ENCODE data around the gene RAX. TPM values are rescaled to one million over a fixed set of nuclear protein-coding genes. Genes with fewer than 3 reads are reported as not detected.
A peak's percentile ranks its signal among the peaks of the same experiment; 100 is the strongest.
"Not testable (repeated sequence)": the region's sequence is repeated elsewhere in the genome, so short reads cannot be mapped to it uniquely, and the experiment has no call there.

RAX gene
- total RNA-seq, 1 experiment from 2014 or later: 18.3 TPM

GRCh38 chr18:59255491-59255890 is 17.8 kb downstream of the RAX start:
- H3K36me3 ChIP-seq (ENCODE audit: insufficient read depth, low read length, poor library complexity, severe bottlenecking); CTCF ChIA-PET; H3K4me3 ChIP-seq (ENCODE audit: low read depth, low read length, poor library complexity, severe bottlenecking); H3K27ac ChIP-seq (ENCODE audit: low read depth, low read length, poor library complexity, severe bottlenecking); H3K4me1 ChIP-seq (ENCODE audit: insufficient read depth, low read length, poor library complexity, severe bottlenecking); H3K27me3 ChIP-seq (replicated peaks; ENCODE audit: insufficient read depth, low read depth, low read length, poor library complexity); H3K9me3 ChIP-seq (ENCODE audit: low read depth, low read length, poor library complexity, severe bottlenecking); DNase-seq (ENCODE audit: low spot score); intact Hi-C loops (cut with micrococcal nuclease; ENCODE audit: unreplicated experiment); POLR2A ChIA-PET (ENCODE audit: low non-redundant PET); BruUV-seq (replicated peaks): not testable (repeated sequence)

GRCh38 chr18:59249199-59249774 is 24.0 kb downstream of the RAX start:
- H3K36me3 ChIP-seq (ENCODE audit: insufficient read depth, low read length, poor library complexity, severe bottlenecking): no peaks in the 10 kb centered on the region
- H3K9me3 ChIP-seq (ENCODE audit: low read depth, low read length, poor library complexity, severe bottlenecking): no peaks in the 10 kb centered on the region
- ChIA-PET CTCF (interaction anchor here (0.5 to 3.7 kb wide), 8 partner anchors 16 to 574 kb away, joined by 3 to 69 read pairs (median 4); no protein-coding TSS in a partner anchor), POLR2A (ENCODE audit: low non-redundant PET) (no interaction called here)
- TF ChIP-seq EZH2 (IDR thresholded peaks at IDR 0.05; ENCODE audit: borderline replicate concordance, low read depth, low read length, poor library complexity, severe bottlenecking): no peak
- peak; percentile 86 for TF ChIP-seq CTCF (conservative IDR thresholded peaks at IDR 0.05; ENCODE audit: low read depth, low read length)
- no TSS peak for BruUV-seq (replicated peaks)
- peaks cover 19% of the 10 kb centered on the region for H3K4me1 ChIP-seq (ENCODE audit: insufficient read depth, low read length, poor library complexity, severe bottlenecking)
- H3K27ac ChIP-seq (ENCODE audit: low read depth, low read length, poor library complexity, severe bottlenecking): peak overlapping the region; percentile 44
- intact Hi-C loops (cut with micrococcal nuclease; ENCODE audit: unreplicated experiment): loop anchor here (1.0 to 5.0 kb wide), 4 partner anchors 59 to 573 kb away; no protein-coding TSS in a partner anchor
- DNase-seq (ENCODE audit: low spot score): peak; percentile 94
- no peaks in the 10 kb centered on the region for H3K27me3 ChIP-seq (replicated peaks; ENCODE audit: insufficient read depth, low read depth, low read length, poor library complexity)
- no peak overlapping the region for H3K4me3 ChIP-seq (ENCODE audit: low read depth, low read length, poor library complexity, severe bottlenecking)

- H3K4me1 ChIP-seq (ENCODE audit: insufficient read depth, low read length, poor library complexity, severe bottlenecking): peaks cover 19% of the 10 kb centered on the region
- POLR2A ChIA-PET (ENCODE audit: low non-redundant PET): no interaction called here
- CTCF ChIA-PET: no interaction called here
- BruUV-seq (replicated peaks): no TSS peak
- intact Hi-C loops (cut with micrococcal nuclease; ENCODE audit: unreplicated experiment): loop anchor here (5.0 kb wide), 2 partner anchors 469 to 576 kb away; no protein-coding TSS in a partner anchor
- H3K36me3 ChIP-seq (ENCODE audit: insufficient read depth, low read length, poor library complexity, severe bottlenecking): no peaks in the 10 kb centered on the region
- no peak overlapping the region for H3K4me3 ChIP-seq (ENCODE audit: low read depth, low read length, poor library complexity, severe bottlenecking)
- TF ChIP-seq CTCF (conservative IDR thresholded peaks at IDR 0.05; ENCODE audit: low read depth, low read length) (no peak), EZH2 (IDR thresholded peaks at IDR 0.05; ENCODE audit: borderline replicate concordance, low read depth, low read length, poor library complexity, severe bottlenecking) (no peak)
- peak overlapping the region; percentile 67 for H3K27ac ChIP-seq (ENCODE audit: low read depth, low read length, poor library complexity, severe bottlenecking)
- no peaks in the 10 kb centered on the region for H3K9me3 ChIP-seq (ENCODE audit: low read depth, low read length, poor library complexity, severe bottlenecking)
- DNase-seq (ENCODE audit: low spot score): no peak
- no peaks in the 10 kb centered on the region for H3K27me3 ChIP-seq (replicated peaks; ENCODE audit: insufficient read depth, low read depth, low read length, poor library complexity)
These were observed 26.5 kb downstream of the RAX start for GRCh38 chr18:59246796-59247195.

- BruUV-seq (replicated peaks): no TSS peak
- no peak overlapping the region for H3K4me3 ChIP-seq (ENCODE audit: low read depth, low read length, poor library complexity, severe bottlenecking)
- ChIA-PET CTCF (no interaction called here), POLR2A (ENCODE audit: low non-redundant PET) (no interaction called here)
- H3K27ac ChIP-seq (ENCODE audit: low read depth, low read length, poor library complexity, severe bottlenecking): no peak overlapping the region
- no peaks in the 10 kb centered on the region for H3K27me3 ChIP-seq (replicated peaks; ENCODE audit: insufficient read depth, low read depth, low read length, poor library complexity)
- peaks cover 19% of the 10 kb centered on the region for H3K4me1 ChIP-seq (ENCODE audit: insufficient read depth, low read length, poor library complexity, severe bottlenecking)
- TF ChIP-seq CTCF (conservative IDR thresholded peaks at IDR 0.05; ENCODE audit: low read depth, low read length): no peak
- TF ChIP-seq EZH2 (IDR thresholded peaks at IDR 0.05; ENCODE audit: borderline replicate concordance, low read depth, low read length, poor library complexity, severe bottlenecking): no peak
- no peaks in the 10 kb centered on the region for H3K36me3 ChIP-seq (ENCODE audit: insufficient read depth, low read length, poor library complexity, severe bottlenecking)
- intact Hi-C loops (cut with micrococcal nuclease; ENCODE audit: unreplicated experiment): no loop called here
- DNase-seq (ENCODE audit: low spot score): no peak
- H3K9me3 ChIP-seq (ENCODE audit: low read depth, low read length, poor library complexity, severe bottlenecking): no peaks in the 10 kb centered on the region
These were observed 30.3 kb downstream of the RAX start for GRCh38 chr18:59242906-59243305.

Data from A673 (cell line).